H1 (cell line): ENCODE data around the gene STX11. TPM values are rescaled to one million over a fixed set of nuclear protein-coding genes. Genes with fewer than 3 reads are reported as not detected.

Experiments
- CHD1 ChIP-seq: IDR thresholded peaks from 2 replicates; pipeline ENCODE4 v1.6.1; 2012; ENCODE audit warnings: low read depth, low read length, improper control_type of control experiment
- CHD2 ChIP-seq: IDR thresholded peaks from 2 replicates; pipeline ENCODE4 v1.6.1; 2012; ENCODE audit warnings: low read length, improper control_type of control experiment
- CHD7 ChIP-seq: fragments of 300-600 bp; sonication (generic); IDR thresholded peaks from 2 replicates; pipeline ENCODE4 v1.7.1; 2012; ENCODE audit warnings: low read length, moderate library complexity, mild to moderate bottlenecking, inconsistent platforms; ENCODE audit not compliant: insufficient replicate concordance
- JUND ChIP-seq: IDR thresholded peaks from 2 replicates; pipeline ENCODE4 v1.6.1; 2011; ENCODE audit warnings: mild to moderate bottlenecking, improper control_type of control experiment, low read length
- ZNF274 ChIP-seq: IDR thresholded peaks from 2 replicates; pipeline ENCODE4 v1.7.0; 2012; ENCODE audit warnings: low read length, borderline replicate concordance; ENCODE audit errors: extremely low read depth
- polyA plus RNA-seq, 7 experiments: library from polyadenylated mRNA; depleted of rRNA in 3 of 7; stranded (reverse) in 5 of 7; unstranded in 2 of 7; fragments of >200 nt in 5 of 7; fragments of 200-250 nt in 2 of 7; gene quantifications; 1 replicate in 5 of 7; 2 replicates in 1 of 7; 4 replicates in 1 of 7; pipeline versions ENCODE4 v1.2.1 to v1.2.3, GENCODE V29; 2011 to 2013; ENCODE audit warnings: missing spikeins in 2 of 7, mixed read lengths in 2 of 7
- total RNA-seq: library from RNA; stranded (reverse); fragmentation: NEBNext Ultra II Directional; extraction: Animal tissue kit (Norgen Biotek cat#: 25700); gene quantifications from 2 replicates; pipeline ENCODE4 v1.2.1, GENCODE V29; 2021

Gene STX11
- total and polyA plus RNA-seq, 2 of the 8 experiments (the other 6 are each of a cell fraction or from before 2014, with no cell fraction given) = 0.15 to 0.34 TPM

- TF ChIP-seq CHD7 = no peak
- no peak for TF ChIP-seq ZNF274
- TF ChIP-seq JUND = no peak
- TF ChIP-seq CHD2 = no peak
- no peak for TF ChIP-seq CHD1
These were observed 66.9 kb downstream of the STX11 start (continued) for GRCh38 chr6:144217264-144217663.
